ENCODE results near the gene ZNF808. TPM values are rescaled to one million over a fixed set of nuclear protein-coding genes. Genes with fewer than 3 reads are reported as not detected.
"Not testable (repeated sequence)": the region's sequence is repeated elsewhere in the genome, so short reads cannot be mapped to it uniquely, and the experiment has no call there.

The ZNF808 gene
- total RNA-seq (2014; rRNA removed; shearing (Covaris generic)), result 5.9 and 12.8 TPM in 2 replicates

DNA sequence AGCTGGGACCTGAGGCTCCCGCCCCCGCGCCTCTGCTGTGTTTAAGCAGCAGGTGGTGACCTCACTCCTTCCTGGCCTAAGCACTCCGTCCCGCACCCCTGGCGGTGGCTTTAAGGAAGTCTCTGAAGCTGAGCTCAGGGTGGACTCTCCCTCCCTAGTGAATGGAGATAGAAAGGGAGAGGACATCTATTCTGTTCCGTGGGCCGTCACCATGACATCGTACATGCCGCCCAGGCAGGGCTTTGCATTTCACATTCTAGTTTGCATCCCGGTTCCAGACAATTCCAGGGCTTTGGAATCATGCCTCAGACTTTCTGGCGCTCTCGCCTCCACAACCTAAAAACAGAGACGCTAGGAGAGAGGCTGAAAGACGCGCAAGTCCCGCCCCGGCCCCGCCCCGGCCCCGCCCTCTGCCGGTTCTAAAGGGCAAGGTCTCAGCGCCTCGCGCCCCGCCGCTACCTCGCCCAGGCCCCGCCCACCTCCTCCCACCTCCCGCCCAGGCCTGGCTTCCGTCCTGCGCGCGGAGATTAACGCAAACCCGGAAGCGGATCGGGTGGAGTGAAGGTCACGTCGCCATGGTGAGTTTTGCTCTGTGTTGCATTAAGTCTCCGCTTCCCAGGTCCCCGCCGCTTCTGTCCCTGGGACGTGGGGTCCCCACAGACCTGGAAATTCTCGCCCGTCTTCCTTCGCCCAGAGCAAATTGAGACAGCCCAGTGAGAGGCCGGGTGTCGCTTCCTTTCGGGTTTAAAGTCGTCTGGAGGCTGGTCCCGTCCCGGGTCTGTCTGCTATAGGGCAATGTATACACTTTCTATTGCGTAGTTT, at the start of gene ZNF808:
ZNF808 (plus strand) TSS at position 535 of the 822 bp plus-strand sequence. CDS start 15,617 bp downstream, outside the sequence.
- peak; percentile 92 to 95 for DNase-seq (ENCODE audit: low read depth in 1 of 2, low spot score in 2 of 2)
- peak within 1 kb of the TSS; percentile 78 for H3K27ac ChIP-seq
- 0 out of 2 replicates have a peak, but pooled peaks cover 2% of the 10 kb centered on the region for H3K9me3 ChIP-seq (replicated peaks)
- no peaks in the 10 kb centered on the region for H3K27me3 ChIP-seq (replicated peaks)
- peak within 1 kb of the TSS; percentile 78 for H3K4me3 ChIP-seq
- peaks cover 10% of the 10 kb centered on the region for H3K36me3 ChIP-seq
- peaks cover 5% of the 10 kb centered on the region; the same call in 1 of the 2 replicates for H3K4me1 ChIP-seq (replicated peaks)

DNA sequence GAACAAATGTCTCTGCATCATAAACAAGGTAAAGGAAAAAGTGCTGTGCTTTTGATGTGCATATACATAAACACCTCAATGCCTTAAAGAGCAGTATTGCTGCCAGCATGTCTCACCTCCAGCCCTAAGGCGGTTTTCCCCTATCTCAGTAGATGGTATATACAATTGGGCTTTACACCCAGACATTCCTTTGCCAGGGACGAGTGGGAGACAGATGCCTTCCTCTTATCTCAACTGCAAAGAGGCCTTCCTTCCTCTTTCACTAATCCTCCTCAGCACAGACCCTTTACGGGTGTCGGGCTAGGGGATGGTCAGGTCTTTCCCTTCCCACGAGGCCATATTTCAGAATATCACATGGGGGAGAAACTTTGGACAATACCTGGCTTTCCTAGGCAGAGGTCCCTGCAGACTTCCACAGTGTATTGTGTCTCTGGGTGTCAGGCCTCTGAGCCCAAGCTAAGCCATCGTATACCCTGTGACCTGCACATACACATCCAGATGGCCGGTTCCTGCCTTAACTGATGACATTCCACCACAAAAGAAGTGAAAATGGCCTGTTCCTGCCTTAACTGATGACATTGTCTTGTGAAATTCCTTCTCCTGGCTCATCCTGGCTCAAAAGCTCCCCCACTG, 43.2 kb upstream of the ZNF808 start:
- not testable (repeated sequence) for H3K36me3 ChIP-seq; DNase-seq (ENCODE audit: low read depth in 1 of 2, low spot score in 2 of 2); H3K27me3 ChIP-seq (replicated peaks); H3K27ac ChIP-seq; H3K4me3 ChIP-seq; H3K4me1 ChIP-seq (replicated peaks); H3K9me3 ChIP-seq (replicated peaks)

DNA sequence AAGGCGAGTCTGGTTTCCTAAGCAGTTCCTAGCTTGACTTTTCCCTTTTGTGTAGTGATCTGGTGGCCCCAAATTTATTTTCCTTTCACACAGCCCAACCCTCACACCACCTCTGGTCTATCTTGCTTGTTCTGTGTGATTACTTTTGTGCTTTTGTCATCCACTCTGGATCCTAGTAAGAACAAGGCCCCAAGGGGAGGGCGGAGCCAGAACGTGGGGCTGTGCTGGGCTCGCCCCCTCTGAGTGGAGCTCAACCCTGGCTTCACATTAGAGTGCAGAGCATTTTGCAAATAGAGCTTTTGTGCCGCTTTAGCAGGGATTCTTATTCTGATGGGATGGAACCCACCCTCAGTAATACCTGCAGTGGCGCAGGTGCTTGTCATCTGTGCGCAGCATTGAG, 42.4 kb upstream of the ZNF808 start:
- not testable (repeated sequence) for DNase-seq (ENCODE audit: low read depth in 1 of 2, low spot score in 2 of 2); H3K4me1 ChIP-seq (replicated peaks); H3K9me3 ChIP-seq (replicated peaks); H3K36me3 ChIP-seq; H3K27ac ChIP-seq; H3K4me3 ChIP-seq; H3K27me3 ChIP-seq (replicated peaks)

- not testable (repeated sequence) for H3K27me3 ChIP-seq (replicated peaks); H3K4me3 ChIP-seq; H3K4me1 ChIP-seq (replicated peaks); H3K36me3 ChIP-seq; H3K9me3 ChIP-seq (replicated peaks); H3K27ac ChIP-seq; DNase-seq (ENCODE audit: low read depth in 1 of 2, low spot score in 2 of 2)
Measured at GRCh38 chr19:52485561-52486240, 41.8 kb upstream of the ZNF808 start.

DNA sequence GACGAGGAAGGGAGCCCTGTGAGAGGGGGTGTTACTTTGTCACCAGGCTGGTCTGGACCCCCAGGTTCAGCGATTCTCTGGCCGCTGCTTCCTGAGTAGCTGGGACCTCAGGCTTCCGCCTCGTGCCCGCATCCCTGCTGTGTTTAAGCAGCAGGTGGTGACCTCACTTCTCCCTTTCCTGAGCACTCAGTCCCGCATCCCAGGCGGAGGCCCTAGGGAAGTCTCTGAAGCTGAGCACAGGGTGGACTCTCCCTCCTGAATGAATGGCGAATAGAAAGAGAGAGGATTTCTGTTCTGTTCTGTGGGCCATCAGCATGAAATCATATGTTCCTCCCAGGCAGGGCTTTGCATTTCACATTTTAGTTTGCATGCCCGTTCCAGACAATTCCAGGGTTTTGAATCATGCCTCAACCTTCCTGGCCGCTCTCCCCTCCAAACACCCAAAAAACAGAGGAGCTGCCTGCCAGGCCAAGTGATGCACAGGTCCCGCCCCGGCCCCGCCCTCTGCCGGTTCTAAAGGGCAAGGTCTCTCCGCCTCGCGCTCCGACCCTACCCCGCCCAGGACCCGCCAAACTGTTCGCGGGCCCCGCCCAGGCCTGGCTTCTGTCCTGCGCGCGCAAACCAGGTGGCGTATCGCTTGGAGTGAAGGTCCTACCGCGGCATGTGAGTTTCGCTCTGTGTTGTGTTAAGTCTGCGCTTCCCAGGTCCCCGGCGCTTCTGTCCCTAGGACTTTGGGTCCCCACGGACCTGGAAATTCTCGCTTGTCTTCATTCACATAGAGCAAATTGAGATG, 35.1 kb upstream of the ZNF808 start:
- Histone ChIP-seq H3K9me3 (replicated peaks) (no peaks in the 10 kb centered on the region; the same call in 1 of the 2 replicates), H3K4me1 (replicated peaks) (no peaks in the 10 kb centered on the region), H3K4me3 (no peak overlapping the region), H3K27ac (no peak overlapping the region), H3K27me3 (replicated peaks) (no peaks in the 10 kb centered on the region), H3K36me3 (no peaks in the 10 kb centered on the region)
- no peak for DNase-seq (ENCODE audit: low read depth in 1 of 2, low spot score in 2 of 2)

DNA sequence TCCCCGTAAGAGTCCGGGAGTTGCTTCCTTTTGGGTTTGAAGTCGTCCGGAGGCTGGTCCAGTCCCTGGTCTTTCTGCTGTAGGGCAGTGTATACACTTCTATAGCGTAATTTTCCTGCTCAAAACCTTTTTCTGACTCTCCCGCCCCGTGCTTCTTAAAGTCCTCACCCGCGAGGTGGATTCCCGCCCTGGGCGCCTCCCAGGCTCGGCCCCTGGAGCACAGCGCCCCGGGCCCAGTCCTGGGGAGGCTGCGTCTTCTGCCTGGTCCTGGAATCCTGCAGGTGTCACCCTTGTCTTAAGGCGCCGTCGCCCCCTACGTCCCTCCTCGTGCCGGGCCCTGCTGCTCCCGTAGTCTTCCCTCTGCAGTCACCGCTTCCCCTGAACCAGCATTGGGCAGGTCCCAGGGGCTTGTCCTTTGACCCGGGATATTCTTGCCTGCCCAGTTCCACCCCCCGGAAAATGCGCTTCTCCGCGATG, 34.4 kb upstream of the ZNF808 start:
- Histone ChIP-seq H3K27me3 (replicated peaks) (no peaks in the 10 kb centered on the region), H3K9me3 (replicated peaks) (no peaks in the 10 kb centered on the region; the same call in 1 of the 2 replicates), H3K4me3 (no peak overlapping the region), H3K4me1 (replicated peaks) (no peaks in the 10 kb centered on the region), H3K36me3 (no peaks in the 10 kb centered on the region), H3K27ac (no peak overlapping the region)
- no peak for DNase-seq (ENCODE audit: low read depth in 1 of 2, low spot score in 2 of 2)

DNA sequence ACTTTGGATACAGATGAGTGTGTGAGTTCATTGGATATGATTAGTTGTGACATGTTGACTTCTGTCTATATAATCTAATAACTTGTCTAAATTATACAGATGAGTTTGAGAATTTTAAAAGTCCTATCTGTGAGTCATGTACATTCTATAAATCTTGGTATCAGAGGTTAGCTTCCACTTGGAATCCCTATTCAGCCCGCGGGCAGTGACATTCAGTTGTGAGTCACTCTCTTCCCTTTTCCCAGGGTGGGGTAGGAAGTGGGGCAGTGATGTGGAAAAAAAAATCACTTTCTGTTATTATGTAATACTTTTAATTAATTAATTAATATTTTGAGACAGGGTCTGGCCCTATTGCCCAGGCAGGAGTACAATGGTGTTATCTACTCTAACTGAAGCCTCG, 33.0 kb upstream of the ZNF808 start:
- H3K27ac ChIP-seq, result no peak overlapping the region
- no peak overlapping the region for H3K4me3 ChIP-seq
- no peak for DNase-seq (ENCODE audit: low read depth in 1 of 2, low spot score in 2 of 2)
- H3K9me3 ChIP-seq (replicated peaks), result no peaks in the 10 kb centered on the region; the same call in 1 of the 2 replicates
- no peaks in the 10 kb centered on the region for H3K4me1 ChIP-seq (replicated peaks)
- no peaks in the 10 kb centered on the region for H3K27me3 ChIP-seq (replicated peaks)
- H3K36me3 ChIP-seq, result no peaks in the 10 kb centered on the region

DNA sequence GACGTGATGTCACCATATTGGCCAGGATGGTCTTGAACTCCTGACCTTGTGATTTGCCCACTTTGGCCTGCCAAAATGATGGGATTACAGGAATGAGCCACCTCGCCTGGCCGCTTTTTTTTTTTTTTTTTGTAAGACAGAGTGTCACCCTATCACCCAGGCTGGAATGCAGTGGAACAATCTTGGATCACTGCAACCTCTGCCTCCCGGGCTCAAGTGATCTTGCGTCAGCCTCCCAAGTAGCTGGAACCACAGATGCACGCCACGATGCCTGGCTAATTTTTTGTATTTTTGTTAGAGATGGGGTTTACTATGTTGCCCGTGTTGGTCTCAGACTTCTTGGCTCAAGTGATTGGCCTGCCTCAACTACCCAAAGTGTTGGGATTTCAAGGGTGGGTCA, 28.9 kb upstream of the ZNF808 start:
- Histone ChIP-seq H3K27ac (no peak overlapping the region), H3K4me1 (replicated peaks) (no peaks in the 10 kb centered on the region), H3K27me3 (replicated peaks) (no peaks in the 10 kb centered on the region), H3K36me3 (no peaks in the 10 kb centered on the region), H3K9me3 (replicated peaks) (no peaks in the 10 kb centered on the region; the same call in 1 of the 2 replicates), H3K4me3 (no peak overlapping the region)
- no peak for DNase-seq (ENCODE audit: low read depth in 1 of 2, low spot score in 2 of 2)

DNA sequence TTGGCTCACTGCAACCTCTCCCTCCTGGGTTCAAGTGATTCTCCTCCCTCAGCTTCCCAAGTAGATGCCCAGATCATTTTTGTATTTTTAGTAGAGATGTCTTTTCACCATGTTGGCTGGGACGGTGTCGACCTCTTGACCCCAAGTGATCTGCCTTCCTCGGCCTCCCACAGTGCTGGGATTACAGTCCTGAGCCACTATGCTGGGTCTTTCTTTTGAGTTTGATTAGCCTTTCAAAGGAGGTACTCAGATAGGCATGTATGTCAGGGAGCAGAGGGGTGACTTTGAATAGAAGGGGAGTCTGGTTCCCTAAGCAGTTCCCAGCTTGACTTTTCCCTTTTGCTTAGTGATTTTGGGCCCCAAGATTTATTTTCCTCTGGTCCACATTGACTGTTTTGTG, 27.0 kb upstream of the ZNF808 start:
- not testable (repeated sequence) for DNase-seq (ENCODE audit: low read depth in 1 of 2, low spot score in 2 of 2); H3K27me3 ChIP-seq (replicated peaks); H3K36me3 ChIP-seq; H3K27ac ChIP-seq; H3K9me3 ChIP-seq (replicated peaks); H3K4me1 ChIP-seq (replicated peaks); H3K4me3 ChIP-seq

DNA sequence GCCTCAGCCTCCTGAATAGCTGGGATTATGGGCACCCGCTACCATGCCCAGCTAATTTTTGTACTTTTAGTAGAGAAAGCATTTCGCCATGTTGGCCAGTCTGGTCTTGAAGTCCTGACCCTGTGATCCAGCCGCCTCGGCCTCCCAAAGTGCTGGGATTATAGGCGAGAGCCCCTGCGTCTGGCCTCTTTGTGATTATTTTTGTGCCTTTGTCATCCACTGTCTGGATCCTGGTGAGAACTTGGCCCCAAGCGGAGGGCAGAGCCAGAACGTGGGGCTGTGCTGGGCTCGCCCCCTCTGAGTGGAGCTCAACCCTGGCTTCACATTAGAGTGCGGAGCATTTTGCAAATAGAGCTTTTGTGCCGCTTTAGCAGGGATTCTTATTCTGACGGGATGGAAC, 26.5 kb upstream of the ZNF808 start:
- not testable (repeated sequence) for H3K9me3 ChIP-seq (replicated peaks); H3K27me3 ChIP-seq (replicated peaks); H3K36me3 ChIP-seq; H3K4me3 ChIP-seq; H3K4me1 ChIP-seq (replicated peaks); H3K27ac ChIP-seq; DNase-seq (ENCODE audit: low read depth in 1 of 2, low spot score in 2 of 2)

- Histone ChIP-seq H3K36me3 (no peaks in the 10 kb centered on the region), H3K4me1 (replicated peaks) (no peaks in the 10 kb centered on the region), H3K4me3 (no peak overlapping the region), H3K27ac (no peak overlapping the region), H3K27me3 (replicated peaks) (no peaks in the 10 kb centered on the region), H3K9me3 (replicated peaks) (peaks cover 3% of the 10 kb centered on the region; the same call in 1 of the 2 replicates)
- no peak for DNase-seq (ENCODE audit: low read depth in 1 of 2, low spot score in 2 of 2)
Measured at GRCh38 chr19:52507266-52507665, 20.2 kb upstream of the ZNF808 start.

DNA sequence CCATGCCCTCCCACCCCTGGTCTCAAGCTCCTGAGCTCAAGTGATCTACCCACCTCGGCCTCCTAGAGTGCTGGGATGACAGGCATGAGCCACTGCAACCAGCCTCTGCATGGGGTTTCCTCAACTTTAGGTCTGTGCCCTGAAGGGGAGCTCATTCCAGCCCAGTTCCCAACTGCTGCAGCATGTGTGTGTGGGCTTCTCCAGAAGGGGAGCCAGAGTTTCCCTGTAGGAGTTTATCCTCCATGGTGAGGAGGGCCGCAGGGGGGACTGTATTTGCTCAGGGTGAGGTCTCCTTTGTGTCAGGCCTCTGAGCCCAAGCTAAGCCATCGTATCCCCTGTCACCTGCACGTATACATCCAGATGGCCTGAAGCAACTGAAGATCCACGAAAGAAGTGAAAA, 11.3 kb upstream of the ZNF808 start:
- no peak overlapping the region for H3K27ac ChIP-seq
- no peak overlapping the region for H3K4me3 ChIP-seq
- H3K9me3 ChIP-seq (replicated peaks), result peaks cover 5% of the 10 kb centered on the region; the same call in 1 of the 2 replicates
- no peak for DNase-seq (ENCODE audit: low read depth in 1 of 2, low spot score in 2 of 2)
- H3K36me3 ChIP-seq, result no peaks in the 10 kb centered on the region
- no peaks in the 10 kb centered on the region for H3K27me3 ChIP-seq (replicated peaks)
- no peaks in the 10 kb centered on the region for H3K4me1 ChIP-seq (replicated peaks)

DNA sequence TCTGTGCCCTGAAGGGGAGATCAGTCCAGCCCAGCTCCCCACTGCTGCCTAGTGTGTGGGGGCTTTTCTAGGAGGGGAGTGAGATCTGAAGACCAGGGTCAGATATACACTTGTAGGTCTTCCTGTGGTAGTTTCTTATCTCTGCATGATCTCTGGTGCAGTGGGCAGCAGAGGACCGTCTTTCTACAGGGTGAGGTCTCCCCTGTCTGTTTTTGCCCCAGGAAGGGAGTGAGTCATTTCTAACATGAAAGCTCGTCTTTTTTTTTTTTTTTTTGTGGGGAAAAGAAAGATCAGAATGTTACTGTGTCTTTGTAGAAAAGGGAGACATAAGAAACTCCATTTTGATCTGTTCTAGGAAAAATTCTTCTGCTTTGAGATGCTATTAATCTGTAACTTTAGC, 8.8 kb upstream of the ZNF808 start:
- no peak for DNase-seq (ENCODE audit: low read depth in 1 of 2, low spot score in 2 of 2)
- Histone ChIP-seq H3K27me3 (replicated peaks) (no peaks in the 10 kb centered on the region), H3K4me3 (no peak overlapping the region), H3K9me3 (replicated peaks) (0 out of 2 replicates have a peak, but pooled peaks cover 2% of the 10 kb centered on the region), H3K4me1 (replicated peaks) (no peaks in the 10 kb centered on the region), H3K27ac (no peak overlapping the region), H3K36me3 (no peaks in the 10 kb centered on the region)
